ENCODE data around the gene UNC5A.

The UNC5A gene

DNA sequence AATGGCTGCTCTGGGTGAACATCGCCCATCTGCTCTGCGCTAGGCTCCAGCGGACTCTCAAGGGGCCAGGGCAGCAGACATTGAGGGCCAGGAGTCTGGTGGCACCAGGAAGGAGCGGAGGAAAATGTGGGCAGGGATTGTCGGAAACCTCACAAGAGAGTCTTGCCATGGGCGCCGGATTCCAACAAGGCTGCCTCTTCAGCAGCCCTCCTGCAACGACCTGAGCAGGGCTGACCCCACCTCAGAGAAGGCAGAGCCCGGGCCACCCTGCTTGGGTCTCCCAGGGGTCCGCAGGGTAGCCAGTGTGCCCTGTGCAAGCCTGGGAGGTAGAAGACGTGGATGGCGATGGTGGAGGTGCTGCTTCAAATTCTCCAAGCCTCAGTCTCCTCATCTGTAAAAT lies 11.4 kb upstream of the UNC5A start:
- no peaks in the 10 kb centered on the region for H3K4me1 ChIP-seq (ENCODE audit: insufficient read depth, low read length)
- no peaks in the 10 kb centered on the region for H3K9me3 ChIP-seq (ENCODE audit: low read length)
- H3K27me3 ChIP-seq (ENCODE audit: insufficient read depth, low read length) = peaks cover 46% of the 10 kb centered on the region
- H3K36me3 ChIP-seq (ENCODE audit: insufficient read depth, low read length) = no peaks in the 10 kb centered on the region
- H3K4me3 ChIP-seq (ENCODE audit: low read length) = no peak overlapping the region
- no peak overlapping the region for H2AFZ ChIP-seq (ENCODE audit: low read depth, low read length)

DNA sequence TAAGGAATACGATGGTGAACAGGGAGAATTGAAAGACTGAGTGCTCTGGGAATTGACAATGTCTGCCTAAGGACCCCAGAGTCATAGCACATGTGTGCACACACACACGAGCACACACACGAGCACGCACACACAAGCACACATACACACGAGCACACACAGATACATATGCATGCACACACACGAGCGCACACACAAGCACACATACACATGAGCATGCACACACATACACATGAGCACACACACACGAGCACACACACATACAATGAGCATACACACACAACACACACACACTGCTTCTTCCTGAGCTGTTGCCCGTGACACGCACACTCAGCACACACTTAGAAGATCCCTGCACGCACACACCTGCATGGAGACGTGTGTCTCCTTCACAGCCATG lies 10.9 kb upstream of the UNC5A start:
- Histone ChIP-seq H3K36me3 (ENCODE audit: insufficient read depth, low read length) (no peaks in the 10 kb centered on the region), H2AFZ (ENCODE audit: low read depth, low read length) (no peak overlapping the region), H3K4me3 (ENCODE audit: low read length) (no peak overlapping the region), H3K27me3 (ENCODE audit: insufficient read depth, low read length) (peaks cover 42% of the 10 kb centered on the region), H3K4me1 (ENCODE audit: insufficient read depth, low read length) (no peaks in the 10 kb centered on the region), H3K9me3 (ENCODE audit: low read length) (no peaks in the 10 kb centered on the region)

DNA sequence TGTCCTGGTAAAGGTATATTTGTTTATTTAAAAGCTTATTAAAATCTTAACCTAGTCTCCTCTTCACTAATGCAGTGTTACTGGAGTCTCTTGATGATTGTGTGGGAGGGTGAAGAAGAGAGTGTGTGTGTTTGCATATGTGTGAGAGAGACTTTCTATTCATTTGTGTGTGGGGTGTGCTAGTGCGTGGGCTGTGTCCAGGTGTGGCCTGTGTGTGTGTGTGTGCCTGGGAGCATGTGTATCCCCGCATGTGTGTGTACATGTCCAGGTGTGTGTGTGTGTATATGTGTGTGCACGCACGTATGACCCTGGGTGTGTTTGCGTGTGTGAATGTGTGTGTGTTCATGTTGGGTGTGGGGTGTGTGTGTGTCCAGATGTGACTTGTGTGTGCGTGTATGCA lies 10.3 kb upstream of the UNC5A start:
- no peaks in the 10 kb centered on the region for H3K9me3 ChIP-seq (ENCODE audit: low read length)
- H2AFZ ChIP-seq (ENCODE audit: low read depth, low read length) = no peak overlapping the region
- H3K4me3 ChIP-seq (ENCODE audit: low read length) = no peak overlapping the region
- no peaks in the 10 kb centered on the region for H3K36me3 ChIP-seq (ENCODE audit: insufficient read depth, low read length)
- no peaks in the 10 kb centered on the region for H3K4me1 ChIP-seq (ENCODE audit: insufficient read depth, low read length)
- peaks cover 43% of the 10 kb centered on the region for H3K27me3 ChIP-seq (ENCODE audit: insufficient read depth, low read length)

DNA sequence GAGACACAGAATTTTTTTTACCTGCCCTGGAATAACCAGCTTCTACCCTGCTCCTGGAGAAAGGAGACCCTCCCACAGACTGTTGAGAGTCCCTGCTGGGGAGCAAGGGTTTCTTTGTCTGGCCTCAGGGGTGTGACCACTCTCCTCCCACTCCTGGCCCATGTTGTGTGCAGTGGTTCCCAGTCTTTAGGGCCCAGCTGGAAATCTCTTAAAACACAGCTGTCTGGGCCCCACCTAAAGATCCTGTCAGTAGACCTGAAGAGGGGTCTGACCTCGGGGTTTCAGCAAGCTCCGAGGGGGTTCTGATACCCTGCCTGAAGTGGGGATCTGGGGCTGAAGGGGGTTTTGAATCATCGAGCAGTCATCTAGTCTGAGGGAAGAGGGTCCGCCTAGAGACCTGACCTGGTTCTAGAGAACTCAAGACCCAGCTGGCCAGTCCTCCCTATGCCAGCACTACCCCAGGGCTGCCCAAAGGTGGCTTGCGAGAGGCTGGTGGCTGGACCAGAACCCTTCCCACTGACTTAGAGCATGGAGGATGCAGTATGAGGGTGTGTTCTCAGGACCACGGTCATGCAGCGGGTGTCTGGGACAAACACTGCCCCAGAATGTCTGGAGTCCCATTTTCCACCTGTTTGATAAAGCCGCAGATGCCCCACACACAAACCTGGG lies 8.1 kb upstream of the UNC5A start:
- Histone ChIP-seq H3K4me1 (ENCODE audit: insufficient read depth, low read length) (no peaks in the 10 kb centered on the region), H2AFZ (ENCODE audit: low read depth, low read length) (no peak overlapping the region), H3K27me3 (ENCODE audit: insufficient read depth, low read length) (peaks cover 44% of the 10 kb centered on the region), H3K36me3 (ENCODE audit: insufficient read depth, low read length) (no peaks in the 10 kb centered on the region), H3K4me3 (ENCODE audit: low read length) (no peak overlapping the region), H3K9me3 (ENCODE audit: low read length) (no peaks in the 10 kb centered on the region)

DNA sequence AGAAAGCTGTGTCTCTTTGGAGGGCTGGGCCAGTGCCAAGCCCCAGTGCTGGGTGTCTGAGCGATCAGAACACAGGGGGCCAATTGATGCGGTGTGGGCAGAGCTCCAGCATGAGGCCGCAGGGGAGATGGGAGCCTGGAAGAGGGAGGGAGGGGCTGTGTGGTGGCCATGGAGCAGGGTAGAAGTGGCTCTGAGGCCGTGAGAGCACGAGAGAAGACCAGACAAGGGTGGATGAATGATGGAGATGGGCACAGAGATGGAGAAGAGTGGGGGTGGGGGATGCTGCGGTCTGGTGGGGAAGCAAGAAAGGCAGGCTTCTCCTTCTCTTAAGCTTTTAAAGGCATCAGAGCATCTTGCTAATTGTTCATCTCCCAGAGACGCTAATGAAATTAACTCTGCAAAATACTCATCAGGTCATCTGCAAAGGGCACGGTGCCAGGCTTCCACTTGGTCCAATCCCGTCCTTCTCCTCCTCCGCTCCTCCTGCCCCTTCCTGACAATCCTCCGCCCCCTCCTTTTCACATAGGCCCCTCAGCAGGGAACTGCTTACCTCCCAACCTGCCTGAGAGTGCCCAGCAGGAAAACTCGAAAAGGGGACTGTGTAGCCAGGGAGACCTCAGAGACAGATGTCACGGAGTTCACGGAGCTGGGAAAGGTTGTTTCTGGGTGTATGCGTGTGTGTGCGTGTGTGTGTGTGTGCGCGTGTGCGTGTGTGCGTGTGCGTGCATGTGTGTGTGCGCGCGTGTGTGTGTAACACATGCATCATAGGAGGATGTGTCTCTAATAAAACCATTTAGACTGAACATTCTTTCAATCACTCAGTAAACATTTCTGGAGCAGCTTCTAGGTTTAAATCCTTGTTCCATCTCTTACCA lies 7.1 kb upstream of the UNC5A start:
- peaks cover 47% of the 10 kb centered on the region for H3K27me3 ChIP-seq (ENCODE audit: insufficient read depth, low read length)
- H3K4me1 ChIP-seq (ENCODE audit: insufficient read depth, low read length) = no peaks in the 10 kb centered on the region
- no peak overlapping the region for H3K4me3 ChIP-seq (ENCODE audit: low read length)
- no peak overlapping the region for H2AFZ ChIP-seq (ENCODE audit: low read depth, low read length)
- no peaks in the 10 kb centered on the region for H3K9me3 ChIP-seq (ENCODE audit: low read length)
- no peaks in the 10 kb centered on the region for H3K36me3 ChIP-seq (ENCODE audit: insufficient read depth, low read length)

DNA sequence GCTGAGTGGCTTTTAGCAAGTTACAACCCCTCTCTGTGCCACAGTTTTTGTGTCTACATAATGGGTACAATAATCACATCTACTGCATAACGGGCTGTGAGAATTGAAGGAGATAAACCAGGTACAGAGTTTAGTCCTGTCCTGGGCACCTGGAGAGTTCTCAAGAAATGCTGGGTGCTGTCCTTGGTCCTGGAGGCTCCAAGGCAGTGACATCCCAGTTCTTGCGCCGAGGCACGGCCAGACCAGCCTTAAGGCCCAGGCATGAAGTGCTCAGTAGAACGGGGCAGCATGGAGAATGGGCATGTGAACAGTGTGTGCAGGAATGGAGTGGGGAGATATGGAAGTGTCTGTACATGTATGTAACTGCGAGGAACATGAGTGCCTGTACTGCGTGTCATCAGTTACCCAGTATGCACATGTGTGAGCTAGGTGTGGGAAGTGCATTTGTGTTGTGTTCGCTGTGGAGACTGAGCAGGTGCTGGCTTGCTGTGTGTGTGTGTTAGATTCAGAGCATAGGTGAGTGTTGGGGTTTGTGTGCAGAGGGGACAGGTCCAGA lies 6.3 kb upstream of the UNC5A start:
- H3K4me3 ChIP-seq (ENCODE audit: low read length) = no peak overlapping the region
- H3K27me3 ChIP-seq (ENCODE audit: insufficient read depth, low read length) = peaks cover 48% of the 10 kb centered on the region
- H2AFZ ChIP-seq (ENCODE audit: low read depth, low read length) = no peak overlapping the region
- no peaks in the 10 kb centered on the region for H3K9me3 ChIP-seq (ENCODE audit: low read length)
- no peaks in the 10 kb centered on the region for H3K4me1 ChIP-seq (ENCODE audit: insufficient read depth, low read length)
- H3K36me3 ChIP-seq (ENCODE audit: insufficient read depth, low read length) = no peaks in the 10 kb centered on the region

DNA sequence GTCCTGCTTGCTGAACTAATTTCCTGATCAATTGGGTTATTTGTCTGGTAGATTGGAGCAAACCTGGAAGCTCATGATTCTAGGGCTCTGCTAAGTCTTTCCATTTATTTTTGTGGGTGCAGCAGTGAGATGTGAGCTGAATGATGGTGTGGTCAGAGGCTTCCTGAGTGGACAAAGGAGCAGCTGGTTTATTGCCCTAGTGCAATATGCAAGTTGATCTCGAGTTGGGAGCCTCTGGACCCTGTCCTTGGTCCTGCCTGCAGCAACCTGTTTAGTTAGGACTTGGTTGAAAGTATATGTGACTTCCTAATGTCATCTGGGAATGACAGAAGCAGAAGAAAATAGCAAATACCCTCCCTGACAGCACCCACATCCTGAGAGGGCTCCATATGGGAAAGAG lies 4.2 kb upstream of the UNC5A start:
- peaks cover 53% of the 10 kb centered on the region for H3K27me3 ChIP-seq (ENCODE audit: insufficient read depth, low read length)

DNA sequence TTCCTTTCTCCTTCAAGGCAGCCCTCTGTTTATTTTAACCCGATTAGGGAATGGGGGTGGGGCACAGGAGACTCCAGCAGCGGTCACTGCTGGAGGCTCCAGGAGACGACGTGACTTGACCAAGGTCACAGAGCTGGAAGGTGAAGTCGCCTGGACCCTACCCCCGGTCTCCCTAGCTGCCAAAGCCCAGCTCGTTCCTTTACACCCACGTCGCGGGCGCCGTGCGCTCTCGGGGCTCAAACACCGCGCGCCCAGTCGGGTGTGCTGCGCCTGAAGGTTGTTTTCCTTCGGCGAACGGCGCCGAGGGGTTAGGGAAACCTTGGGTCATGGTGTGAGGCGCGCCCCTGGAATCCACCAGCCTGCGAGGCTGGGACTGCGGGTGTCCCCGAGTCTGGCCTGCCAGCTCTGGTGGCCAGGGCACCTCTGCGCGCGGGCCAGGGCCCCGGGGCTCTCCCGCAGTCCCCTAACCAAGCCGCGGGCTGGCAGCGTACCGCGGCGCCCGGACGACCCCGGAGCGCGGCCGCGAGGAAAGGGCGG lies 747 bp upstream of the UNC5A start:
- H3K4me3 ChIP-seq (ENCODE audit: low read length) = peak overlapping the region; percentile 38
- peaks cover 10% of the 10 kb centered on the region for H3K4me1 ChIP-seq (ENCODE audit: insufficient read depth, low read length)
- peak overlapping the region; percentile 58 for H2AFZ ChIP-seq (ENCODE audit: low read depth, low read length)
- H3K36me3 ChIP-seq (ENCODE audit: insufficient read depth, low read length) = no peaks in the 10 kb centered on the region
- H3K27me3 ChIP-seq (ENCODE audit: insufficient read depth, low read length) = peaks cover 79% of the 10 kb centered on the region
- no peaks in the 10 kb centered on the region for H3K9me3 ChIP-seq (ENCODE audit: low read length)

More for the DNA sequence above, 4.2 kb upstream of the UNC5A start:
- Histone ChIP-seq H3K4me1 (ENCODE audit: insufficient read depth, low read length) (peaks cover 5% of the 10 kb centered on the region), H3K9me3 (ENCODE audit: low read length) (no peaks in the 10 kb centered on the region), H3K36me3 (ENCODE audit: insufficient read depth, low read length) (no peaks in the 10 kb centered on the region), H2AFZ (ENCODE audit: low read depth, low read length) (no peak overlapping the region), H3K4me3 (ENCODE audit: low read length) (no peak overlapping the region)

DNA sequence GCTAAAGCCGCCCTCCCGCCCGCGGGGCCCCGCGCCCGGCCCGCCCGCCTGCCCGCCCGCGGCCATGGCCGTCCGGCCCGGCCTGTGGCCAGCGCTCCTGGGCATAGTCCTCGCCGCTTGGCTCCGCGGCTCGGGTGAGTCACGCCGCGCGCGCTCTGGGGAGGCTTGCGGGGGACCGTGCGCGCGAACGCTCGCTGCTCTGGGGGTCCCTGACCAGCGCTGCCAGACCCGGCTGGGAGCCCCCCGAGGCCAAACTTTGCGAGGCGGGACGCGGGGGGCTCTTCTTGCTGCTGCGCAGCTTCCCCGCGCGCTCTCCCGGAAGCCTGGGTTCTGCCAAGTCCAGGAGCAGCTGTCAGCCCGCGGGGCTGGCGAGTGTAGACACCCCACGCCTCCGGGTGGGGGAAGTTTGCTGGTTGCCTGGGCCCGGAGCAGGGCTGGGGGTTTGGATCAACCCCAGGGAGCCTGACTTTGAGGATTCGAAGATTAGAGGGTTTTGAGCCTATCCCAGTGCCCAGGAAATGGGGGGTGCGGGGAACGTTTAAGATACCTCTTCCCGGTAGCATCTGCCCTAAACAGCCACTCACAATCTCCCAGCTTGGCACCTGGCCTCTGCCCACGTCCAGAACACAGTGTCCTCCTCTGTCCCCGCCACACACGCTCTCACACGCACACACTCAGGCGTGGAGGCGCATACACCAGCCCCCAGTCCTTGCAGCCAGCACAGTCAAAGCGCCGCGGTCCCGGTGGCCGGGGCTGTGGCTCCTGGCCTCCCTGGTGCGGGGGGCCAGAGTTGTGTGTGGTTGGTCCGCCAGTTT lies 535 bp downstream of the UNC5A start:
- Histone ChIP-seq H3K27me3 (ENCODE audit: insufficient read depth, low read length) (peaks cover 82% of the 10 kb centered on the region), H3K36me3 (ENCODE audit: insufficient read depth, low read length) (no peaks in the 10 kb centered on the region), H3K4me1 (ENCODE audit: insufficient read depth, low read length) (peaks cover 10% of the 10 kb centered on the region), H3K4me3 (ENCODE audit: low read length) (peak overlapping the region; percentile 38), H3K9me3 (ENCODE audit: low read length) (no peaks in the 10 kb centered on the region), H2AFZ (ENCODE audit: low read depth, low read length) (no peak overlapping the region)

DNA sequence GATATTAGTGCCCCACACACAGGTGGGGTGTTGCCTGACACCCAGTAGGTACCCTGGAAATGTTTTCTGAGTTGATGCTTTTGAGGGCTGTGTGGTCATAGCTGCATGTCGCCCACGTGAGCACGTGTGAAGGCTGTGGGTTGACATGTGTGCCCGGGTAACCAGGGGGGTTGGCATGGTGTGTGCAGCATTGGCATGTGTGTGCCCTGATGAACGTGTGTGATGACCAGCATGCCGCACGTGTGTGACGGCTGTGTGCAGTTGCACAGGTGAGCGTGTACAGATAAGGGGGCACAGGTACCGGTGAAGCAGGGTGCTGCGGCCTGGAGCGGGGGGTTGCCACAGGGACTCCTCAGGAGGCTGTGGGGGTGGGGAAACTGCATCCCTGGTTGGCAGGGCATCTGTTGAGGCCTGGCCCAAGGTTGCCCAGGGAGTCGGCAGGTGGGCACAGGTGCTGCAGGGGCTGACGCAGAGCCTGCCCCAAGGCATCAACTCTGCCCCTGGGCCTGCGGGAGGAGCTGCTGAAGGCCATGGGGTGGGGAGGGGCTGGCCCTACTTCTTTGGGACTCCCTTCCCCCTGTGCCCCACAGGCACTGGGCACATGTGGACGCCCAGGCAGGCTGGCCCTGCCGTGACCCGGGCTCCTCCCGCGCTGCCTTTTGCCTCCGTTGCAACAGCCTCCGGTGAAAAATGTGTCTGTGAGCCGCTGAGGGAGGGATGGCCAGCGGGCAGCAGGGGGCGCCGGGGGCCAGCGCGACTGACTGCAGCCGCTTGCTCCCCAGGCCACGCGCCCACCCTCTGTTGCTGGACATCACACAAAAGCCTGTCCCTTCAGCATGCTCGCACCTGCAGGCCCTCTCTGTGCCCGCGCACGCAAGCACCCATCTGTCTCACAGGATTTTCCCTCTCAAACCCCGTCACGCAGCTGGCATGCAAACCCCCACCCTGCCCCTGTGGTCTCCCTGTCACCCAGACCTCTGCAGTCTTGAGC lies 2.2 kb downstream of the UNC5A start:
- Histone ChIP-seq H3K9me3 (ENCODE audit: low read length) (no peaks in the 10 kb centered on the region), H3K4me1 (ENCODE audit: insufficient read depth, low read length) (peaks cover 10% of the 10 kb centered on the region), H3K4me3 (ENCODE audit: low read length) (no peak overlapping the region), H3K36me3 (ENCODE audit: insufficient read depth, low read length) (no peaks in the 10 kb centered on the region), H3K27me3 (ENCODE audit: insufficient read depth, low read length) (peaks cover 84% of the 10 kb centered on the region), H2AFZ (ENCODE audit: low read depth, low read length) (no peak overlapping the region)

DNA sequence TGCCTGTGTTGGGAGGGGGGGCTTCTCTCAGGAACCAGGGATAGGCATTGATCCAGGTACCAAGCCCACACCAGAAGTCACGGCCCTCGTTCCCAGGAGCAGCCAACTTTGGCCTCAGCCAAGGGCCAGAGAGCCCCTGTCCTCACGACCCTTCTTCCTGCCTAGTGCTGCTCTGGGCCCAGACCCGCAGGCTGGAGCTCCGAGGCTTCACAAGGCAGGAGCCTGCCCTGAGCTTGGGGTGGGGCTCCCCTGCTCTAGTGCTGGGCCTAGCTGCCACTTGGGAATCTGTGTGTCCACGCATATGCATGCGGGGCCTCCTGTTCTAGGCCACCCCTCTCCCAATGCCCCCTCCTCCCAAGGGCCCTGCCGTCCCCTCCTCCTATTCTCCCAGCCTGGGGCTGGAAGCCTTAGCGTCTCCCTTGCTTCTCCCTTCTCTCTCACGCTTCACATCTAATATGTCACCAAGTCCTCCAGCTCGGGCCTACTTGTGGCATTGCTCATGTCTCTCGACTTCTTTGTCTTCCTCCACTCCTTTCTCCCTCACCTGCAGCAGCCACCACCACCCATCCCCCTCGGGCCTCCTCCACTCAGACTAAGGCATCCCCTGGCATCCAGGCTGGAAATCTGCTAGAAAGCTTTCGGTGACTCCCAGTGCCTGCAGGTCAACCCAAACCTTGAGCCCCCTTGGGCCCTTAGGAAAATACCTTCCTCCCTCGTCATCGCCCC lies 3.4 kb downstream of the UNC5A start:
- Histone ChIP-seq H2AFZ (ENCODE audit: low read depth, low read length) (no peak overlapping the region), H3K27me3 (ENCODE audit: insufficient read depth, low read length) (peaks cover 78% of the 10 kb centered on the region), H3K36me3 (ENCODE audit: insufficient read depth, low read length) (no peaks in the 10 kb centered on the region), H3K4me1 (ENCODE audit: insufficient read depth, low read length) (peaks cover 10% of the 10 kb centered on the region), H3K9me3 (ENCODE audit: low read length) (no peaks in the 10 kb centered on the region), H3K4me3 (ENCODE audit: low read length) (no peak overlapping the region)

All from neuron (in vitro differentiated cells).